ENCODE results near the gene GNA15. TPM values are rescaled to one million over a fixed set of nuclear protein-coding genes. Genes with fewer than 3 reads are reported as not detected.

GNA15 gene
- total and polyA plus RNA-seq, 10 donors = 3.8 to 24.9 (median 12.5) TPM

DNA sequence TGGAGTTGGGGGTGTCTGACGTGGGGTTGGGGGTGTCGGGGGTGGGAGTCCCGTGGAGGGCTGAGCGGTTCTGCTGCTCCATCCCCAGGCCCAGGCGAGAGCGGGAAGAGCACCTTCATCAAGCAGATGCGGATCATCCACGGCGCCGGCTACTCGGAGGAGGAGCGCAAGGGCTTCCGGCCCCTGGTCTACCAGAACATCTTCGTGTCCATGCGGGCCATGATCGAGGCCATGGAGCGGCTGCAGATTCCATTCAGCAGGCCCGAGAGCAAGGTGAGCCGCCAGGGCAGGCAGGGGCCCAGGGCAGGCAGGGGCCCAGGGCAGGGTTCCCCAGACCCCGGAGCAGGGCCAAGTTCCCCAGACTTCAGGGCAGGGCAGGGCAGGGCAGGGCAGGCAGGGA, 12.7 kb downstream of the GNA15 start:
- Histone ChIP-seq H3K27ac (no peak overlapping the region), H3K4me1 (peaks cover 0 to 20% (median 14%) of the 10 kb centered on the region in 6 donors), H3K27me3 (replicated peaks in 1 of 7) (peaks cover 0 to 14% (median 0%) of the 10 kb centered on the region in 7 donors), H3K36me3 (peaks cover 0 to 49% (median 0%) of the 10 kb centered on the region in 6 donors), H3K4me3 (no peak overlapping the region), H3K9me3 (no peaks in the 10 kb centered on the region)
- intact Hi-C loops (cut with DNase I; ENCODE audit: low total_unique reads) = no loop called here
- no peak for TF ChIP-seq POLR2AphosphoS5 (IDR thresholded peaks at IDR 0.05)
- TF ChIP-seq, protein P1, sequence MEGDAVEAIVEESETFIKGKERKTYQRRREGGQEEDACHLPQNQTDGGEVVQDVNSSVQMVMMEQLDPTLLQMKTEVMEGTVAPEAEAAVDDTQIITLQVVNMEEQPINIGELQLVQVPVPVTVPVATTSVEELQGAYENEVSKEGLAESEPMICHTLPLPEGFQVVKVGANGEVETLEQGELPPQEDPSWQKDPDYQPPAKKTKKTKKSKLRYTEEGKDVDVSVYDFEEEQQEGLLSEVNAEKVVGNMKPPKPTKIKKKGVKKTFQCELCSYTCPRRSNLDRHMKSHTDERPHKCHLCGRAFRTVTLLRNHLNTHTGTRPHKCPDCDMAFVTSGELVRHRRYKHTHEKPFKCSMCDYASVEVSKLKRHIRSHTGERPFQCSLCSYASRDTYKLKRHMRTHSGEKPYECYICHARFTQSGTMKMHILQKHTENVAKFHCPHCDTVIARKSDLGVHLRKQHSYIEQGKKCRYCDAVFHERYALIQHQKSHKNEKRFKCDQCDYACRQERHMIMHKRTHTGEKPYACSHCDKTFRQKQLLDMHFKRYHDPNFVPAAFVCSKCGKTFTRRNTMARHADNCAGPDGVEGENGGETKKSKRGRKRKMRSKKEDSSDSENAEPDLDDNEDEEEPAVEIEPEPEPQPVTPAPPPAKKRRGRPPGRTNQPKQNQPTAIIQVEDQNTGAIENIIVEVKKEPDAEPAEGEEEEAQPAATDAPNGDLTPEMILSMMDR (IDR thresholded peaks at IDR 0.05 in 8 of 11, conservative IDR thresholded peaks at IDR 0.05 in 3 of 11) = no peak
- TF ChIP-seq POLR2A (IDR thresholded peaks at IDR 0.05) = no peak
- 91 to 94% (median 93%) methylated on average over 20 of the region's 20 CpGs for WGBS, 5 donors
- no peak for DNase-seq

GRCh38 chr19:3149089-3149488, 13.3 kb downstream of the GNA15 start:
- WGBS, 5 donors = 94 to 97% (median 95%) methylated on average over 6 of the region's 6 CpGs
- H3K4me3 ChIP-seq = no peak overlapping the region
- H3K4me1 ChIP-seq = peaks cover 0 to 19% (median 13%) of the 10 kb centered on the region in 6 donors
- H3K9me3 ChIP-seq = no peaks in the 10 kb centered on the region
- DNase-seq = no peak
- intact Hi-C loops (cut with DNase I; ENCODE audit: low total_unique reads) = no loop called here
- H3K27me3 ChIP-seq (replicated peaks in 1 of 7) = peaks cover 0 to 14% (median 0%) of the 10 kb centered on the region in 7 donors
- no peak overlapping the region for H3K27ac ChIP-seq
- TF ChIP-seq POLR2AphosphoS5 (IDR thresholded peaks at IDR 0.05) = no peak
- TF ChIP-seq, protein P1 (IDR thresholded peaks at IDR 0.05 in 8 of 11, conservative IDR thresholded peaks at IDR 0.05 in 3 of 11) = no peak
- TF ChIP-seq POLR2A (IDR thresholded peaks at IDR 0.05) = no peak
- H3K36me3 ChIP-seq = peaks cover 0 to 49% (median 0%) of the 10 kb centered on the region in 6 donors

GRCh38 chr19:3149526-3150505, 14.0 kb downstream of the GNA15 start:
- H3K4me3 ChIP-seq = no peak overlapping the region
- no peak for DNase-seq
- H3K9me3 ChIP-seq = no peaks in the 10 kb centered on the region
- H3K27ac ChIP-seq = no peak overlapping the region
- 66 to 84% (median 77%) methylated on average over 25 to 35 of the region's 35 CpGs for WGBS, 5 donors
- peaks cover 0 to 14% (median 0%) of the 10 kb centered on the region in 7 donors for H3K27me3 ChIP-seq (replicated peaks in 1 of 7)
- intact Hi-C loops (cut with DNase I; ENCODE audit: low total_unique reads) = no loop called here
- TF ChIP-seq POLR2AphosphoS5 (IDR thresholded peaks at IDR 0.05) = peak in 1 of 3 donors; percentile 12
- TF ChIP-seq POLR2A (IDR thresholded peaks at IDR 0.05) = no peak
- H3K4me1 ChIP-seq = peaks cover 1 to 25% (median 19%) of the 10 kb centered on the region in 6 donors
- peaks cover 0 to 49% (median 0%) of the 10 kb centered on the region in 6 donors for H3K36me3 ChIP-seq

- peaks cover 0 to 12% (median 0%) of the 10 kb centered on the region in 7 donors for H3K27me3 ChIP-seq (replicated peaks in 1 of 7)
- H3K36me3 ChIP-seq = peaks cover 0 to 49% (median 0%) of the 10 kb centered on the region in 6 donors
- TF ChIP-seq POLR2A (IDR thresholded peaks at IDR 0.05) (no peak), POLR2AphosphoS5 (IDR thresholded peaks at IDR 0.05) (no peak)
- TF ChIP-seq, protein P1 (IDR thresholded peaks at IDR 0.05 in 8 of 11, conservative IDR thresholded peaks at IDR 0.05 in 3 of 11) = no peak
- intact Hi-C loops (cut with DNase I; ENCODE audit: low total_unique reads) = no loop called here
- H3K27ac ChIP-seq = no peak overlapping the region
- no peak overlapping the region for H3K4me3 ChIP-seq
- peaks cover 12 to 32% (median 24%) of the 10 kb centered on the region in 6 donors for H3K4me1 ChIP-seq
- peak; percentile 32 for DNase-seq
- H3K9me3 ChIP-seq = no peaks in the 10 kb centered on the region
- 71 to 92% (median 81%) methylated on average over 5 of the region's 5 CpGs for WGBS, 5 donors
Observed at GRCh38 chr19:3150739-3151329, 15.0 kb downstream of the GNA15 start.

All from spleen (tissue), 11 donors.